T1000 (cell line): ENCODE measurements around the gene PRAMEF13.
"Not testable (repeated sequence)": the region's sequence is repeated elsewhere in the genome, so short reads cannot be mapped to it uniquely, and the experiment has no call there.

ENCODE experiments used
- DNase-seq: peaks from one replicate; lab custom pipeline; 2025; ENCODE audit warnings: mixed read lengths; lab: John Stamatoyannopoulos, UW

The PRAMEF13 gene

GRCh38 chr1:13201309-13201708 is at the start of gene PRAMEF13:
Gene PRAMEF13, minus strand, starts transcription at chr1:13201409. Its CDS starts 1,820 bp downstream, at chr1:13199589.
- not testable (repeated sequence) for DNase-seq

- not testable (repeated sequence) for DNase-seq
Observed at GRCh38 chr1:13247122-13247521, 45.9 kb upstream of the PRAMEF13 start.

- not testable (repeated sequence) for DNase-seq
Observed at GRCh38 chr1:13246554-13246871, 45.3 kb upstream of the PRAMEF13 start.

- not testable (repeated sequence) for DNase-seq
Observed at GRCh38 chr1:13245841-13246553, 44.8 kb upstream of the PRAMEF13 start.

GRCh38 chr1:13243536-13244263 is 42.5 kb upstream of the PRAMEF13 start:
- DNase-seq: not testable (repeated sequence)

- DNase-seq: not testable (repeated sequence)
Observed at GRCh38 chr1:13239633-13240032, 38.4 kb upstream of the PRAMEF13 start.

- not testable (repeated sequence) for DNase-seq
Observed at GRCh38 chr1:13237572-13237971, 36.4 kb upstream of the PRAMEF13 start.

- DNase-seq: not testable (repeated sequence)
Observed at GRCh38 chr1:13234057-13234456, 32.8 kb upstream of the PRAMEF13 start.

- not testable (repeated sequence) for DNase-seq
Observed at GRCh38 chr1:13232056-13232455, 30.8 kb upstream of the PRAMEF13 start.

GRCh38 chr1:13231061-13231750 is 30.0 kb upstream of the PRAMEF13 start:
- not testable (repeated sequence) for DNase-seq

- DNase-seq: not testable (repeated sequence)
Observed at GRCh38 chr1:13230601-13231000, 29.4 kb upstream of the PRAMEF13 start.

GRCh38 chr1:13230096-13230495 is 28.9 kb upstream of the PRAMEF13 start:
- DNase-seq: not testable (repeated sequence)

- no peak for DNase-seq
Observed at GRCh38 chr1:13228343-13228781, 27.2 kb upstream of the PRAMEF13 start.

- DNase-seq: not testable (repeated sequence)
Observed at GRCh38 chr1:13227271-13228055, 26.3 kb upstream of the PRAMEF13 start.

GRCh38 chr1:13225675-13226204 is 24.5 kb upstream of the PRAMEF13 start, which contains the start of gene PRAMEF18:
Gene PRAMEF18, minus strand, starts transcription at chr1:13226154. Its CDS starts 48 bp downstream, at chr1:13226106.
- not testable (repeated sequence) for DNase-seq

- DNase-seq: no peak
Observed at GRCh38 chr1:13224480-13225060, 23.4 kb upstream of the PRAMEF13 start.

- DNase-seq: not testable (repeated sequence)
Observed at GRCh38 chr1:13222788-13223187, 21.6 kb upstream of the PRAMEF13 start.

GRCh38 chr1:13219203-13219602 is 18.0 kb upstream of the PRAMEF13 start:
- DNase-seq: not testable (repeated sequence)

- DNase-seq: not testable (repeated sequence)
Observed at GRCh38 chr1:13216619-13217018, 15.4 kb upstream of the PRAMEF13 start.

GRCh38 chr1:13208712-13209111 is 7.5 kb upstream of the PRAMEF13 start:
- DNase-seq: not testable (repeated sequence)

GRCh38 chr1:13171548-13171947 is 29.7 kb downstream of the PRAMEF13 start, which contains the start of gene PRAMEF9:
Gene PRAMEF9, plus strand, starts transcription at chr1:13171848. Its CDS starts 3,433 bp downstream, at chr1:13175281.
- DNase-seq: not testable (repeated sequence)
